AG09309 (cell line): ENCODE measurements around the gene MED12L.
A peak's percentile ranks its signal among the peaks of the same experiment; 100 is the strongest.

ENCODE experiments used
- DNase-seq: peaks from one replicate; pipeline ENCODE4 v3.0.0-alpha.2; 2010; ENCODE audit warnings: low read depth
- H3K4me3 ChIP-seq: 2 replicates; pipeline ENCODE4 v1.5.1; 2011; ENCODE audit warnings: mild to moderate bottlenecking, low read depth, low read length, moderate library complexity; ENCODE audit not compliant: control insufficient read depth
- TF ChIP-seq, protein P1 (sequence below): IDR thresholded peaks from 2 replicates; pipeline ENCODE4 v1.5.1; 2011; ENCODE audit warnings: mild to moderate bottlenecking, low read depth, low read length, inconsistent platforms; ENCODE audit not compliant: insufficient read depth, control insufficient read depth; ENCODE audit errors: missing control alignments

Gene MED12L

DNA sequence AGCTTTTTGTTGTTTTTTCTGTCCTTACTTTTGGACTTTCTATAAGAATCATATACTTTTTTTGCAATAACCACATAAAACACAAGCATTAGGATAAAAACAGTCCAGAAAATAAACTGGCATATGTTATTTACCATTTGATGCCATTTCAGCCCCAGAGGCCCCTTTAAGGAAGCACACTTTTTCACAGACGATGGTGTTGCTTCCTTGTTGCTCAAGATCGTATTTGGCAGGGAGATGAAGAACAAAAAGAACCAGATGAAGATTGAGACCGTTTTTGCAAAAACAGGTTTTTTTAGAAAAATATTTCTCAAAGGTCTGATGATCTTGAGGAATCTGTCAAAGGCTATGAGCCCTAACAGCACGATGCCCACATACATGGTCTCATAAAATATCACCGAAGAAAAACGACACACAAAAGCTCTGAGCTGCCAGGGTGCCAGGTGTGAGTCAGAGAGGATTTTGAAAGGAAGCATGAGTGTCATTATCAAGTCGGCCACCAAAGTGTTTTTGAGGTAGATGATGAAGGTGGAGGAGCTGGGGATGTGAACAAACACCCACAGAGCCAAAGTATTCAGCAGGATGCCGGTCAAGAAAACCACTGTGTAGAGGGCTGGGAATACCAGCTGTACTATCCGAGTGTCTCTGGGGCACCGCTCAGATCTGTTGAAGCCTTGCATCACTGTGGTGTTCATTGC lies 243.0 kb downstream of the MED12L start:
- no peak for DNase-seq
- H3K4me3 ChIP-seq = no peak overlapping the region
- TF ChIP-seq, protein P1, sequence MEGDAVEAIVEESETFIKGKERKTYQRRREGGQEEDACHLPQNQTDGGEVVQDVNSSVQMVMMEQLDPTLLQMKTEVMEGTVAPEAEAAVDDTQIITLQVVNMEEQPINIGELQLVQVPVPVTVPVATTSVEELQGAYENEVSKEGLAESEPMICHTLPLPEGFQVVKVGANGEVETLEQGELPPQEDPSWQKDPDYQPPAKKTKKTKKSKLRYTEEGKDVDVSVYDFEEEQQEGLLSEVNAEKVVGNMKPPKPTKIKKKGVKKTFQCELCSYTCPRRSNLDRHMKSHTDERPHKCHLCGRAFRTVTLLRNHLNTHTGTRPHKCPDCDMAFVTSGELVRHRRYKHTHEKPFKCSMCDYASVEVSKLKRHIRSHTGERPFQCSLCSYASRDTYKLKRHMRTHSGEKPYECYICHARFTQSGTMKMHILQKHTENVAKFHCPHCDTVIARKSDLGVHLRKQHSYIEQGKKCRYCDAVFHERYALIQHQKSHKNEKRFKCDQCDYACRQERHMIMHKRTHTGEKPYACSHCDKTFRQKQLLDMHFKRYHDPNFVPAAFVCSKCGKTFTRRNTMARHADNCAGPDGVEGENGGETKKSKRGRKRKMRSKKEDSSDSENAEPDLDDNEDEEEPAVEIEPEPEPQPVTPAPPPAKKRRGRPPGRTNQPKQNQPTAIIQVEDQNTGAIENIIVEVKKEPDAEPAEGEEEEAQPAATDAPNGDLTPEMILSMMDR = no peak

DNA sequence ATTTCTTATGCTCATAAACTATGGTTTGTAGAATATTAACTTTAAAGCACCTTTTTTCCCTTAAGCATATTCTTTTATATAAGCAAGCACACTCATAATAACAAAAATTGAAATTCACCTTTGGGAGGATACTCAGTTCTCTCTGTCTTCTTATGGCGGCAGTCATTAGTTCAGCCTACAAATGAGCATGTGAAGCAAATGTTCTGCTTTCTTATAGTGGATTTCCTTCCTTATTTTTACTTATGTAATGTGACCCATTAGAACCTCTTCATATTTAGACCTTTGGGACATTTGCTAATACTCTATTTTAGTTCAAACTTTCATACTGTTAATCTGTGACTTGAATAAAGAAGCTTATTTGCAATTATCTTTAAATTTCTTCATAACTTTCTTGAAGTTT lies 243.9 kb downstream of the MED12L start, which contains the start of gene P2RY13:
Gene P2RY13, minus strand, starts transcription at position 187 of the 400 bp plus-strand sequence. Its CDS starts 21 bp downstream, at position 166.
- TF ChIP-seq, protein P1 = no peak
- no peak for DNase-seq
- H3K4me3 ChIP-seq = no peak within 1 kb of the TSS

DNA sequence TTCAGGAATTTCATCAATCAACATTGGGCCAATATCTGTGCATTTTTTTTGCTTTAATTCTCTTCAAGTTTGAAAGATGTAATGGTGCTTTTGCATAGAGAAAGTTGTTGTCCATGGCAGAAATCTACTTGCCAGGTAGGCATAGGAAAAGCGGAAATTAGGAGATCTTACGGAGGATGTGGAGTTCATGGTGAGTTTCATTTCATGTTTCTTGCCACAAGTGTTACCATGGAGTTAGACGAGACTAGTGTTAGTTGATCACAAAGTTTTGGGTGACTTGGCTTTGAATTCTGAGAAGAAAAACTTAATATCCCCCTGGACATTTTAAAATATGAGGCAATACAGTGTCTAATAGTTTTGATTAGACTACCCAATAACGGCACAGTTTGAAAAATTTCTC lies 244.9 kb downstream of the MED12L start:
- H3K4me3 ChIP-seq = no peak overlapping the region
- no peak for DNase-seq
- TF ChIP-seq, protein P1 = no peak

DNA sequence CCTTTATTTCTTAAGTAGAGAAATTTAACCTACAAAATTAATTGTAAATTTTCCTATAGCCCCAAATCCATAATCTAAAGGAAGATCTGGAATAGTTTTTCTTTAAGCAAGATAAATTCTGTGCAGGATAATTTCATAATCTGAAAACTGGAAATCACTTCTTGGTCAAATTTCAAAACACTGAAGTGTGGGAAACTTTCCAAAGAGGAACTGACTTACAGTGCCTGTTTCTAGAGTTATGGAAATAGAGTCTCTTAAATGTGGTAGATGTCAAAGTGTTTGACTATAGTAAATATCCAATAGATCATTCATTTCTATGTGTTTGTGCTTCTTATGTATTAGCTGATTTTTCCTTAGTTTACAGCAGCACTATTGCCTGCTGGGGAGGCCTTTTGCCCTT lies 245.4 kb downstream of the MED12L start:
- no peak overlapping the region for H3K4me3 ChIP-seq
- TF ChIP-seq, protein P1 = no peak
- no peak for DNase-seq

DNA sequence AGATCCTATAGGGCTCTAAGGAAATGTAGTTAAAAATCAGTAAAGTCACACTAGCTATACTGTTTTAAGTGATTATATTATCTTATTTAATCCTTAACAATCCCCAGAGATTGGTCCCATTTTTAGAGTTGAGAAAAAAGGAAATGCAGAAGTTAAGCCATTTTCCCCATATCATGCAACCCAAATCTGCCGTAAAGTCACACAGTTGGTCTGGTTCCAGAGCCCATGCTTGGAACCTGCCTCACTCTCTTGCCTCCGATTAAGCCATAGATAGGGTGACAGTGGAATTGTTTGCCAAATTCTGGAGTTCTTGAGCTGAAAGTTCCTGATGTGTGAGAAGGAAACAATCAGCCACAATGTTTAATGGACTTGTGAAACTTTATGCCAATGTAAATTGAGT lies 246.2 kb downstream of the MED12L start:
- no peak for DNase-seq
- TF ChIP-seq, protein P1 = no peak
- no peak overlapping the region for H3K4me3 ChIP-seq

DNA sequence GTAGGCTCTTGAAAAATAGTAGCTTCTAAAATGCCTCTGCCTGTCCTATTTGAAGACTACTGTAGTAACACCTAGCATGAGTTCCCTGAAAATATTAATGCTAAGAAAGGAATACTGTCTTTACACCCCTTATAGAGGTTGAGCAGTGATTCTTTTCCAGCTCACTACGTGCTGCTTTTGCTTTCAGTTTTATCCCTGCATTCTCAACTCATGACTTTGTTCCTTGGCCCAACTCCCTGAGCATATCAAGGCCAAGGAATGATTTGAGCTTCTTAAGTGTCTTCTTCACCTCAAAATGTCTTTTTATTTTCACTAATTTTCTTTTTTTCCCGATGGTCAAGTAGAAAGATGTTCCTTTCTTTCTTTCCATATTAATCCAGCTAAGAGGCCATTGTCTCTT lies 260.4 kb downstream of the MED12L start:
- TF ChIP-seq, protein P1 = no peak
- no peak overlapping the region for H3K4me3 ChIP-seq
- peak; percentile 34 for DNase-seq
